H9 (cell line): Measurements from ENCODE around the gene TMEM132C. TPM values are rescaled to one million over a fixed set of nuclear protein-coding genes. Genes with fewer than 3 reads are reported as not detected.

Experiments
- DNase-seq: peaks from one replicate; pipeline ENCODE4 v3.0.0-alpha.2; 2017
- H2AFZ ChIP-seq: one replicate; pipeline ENCODE4 v1.6.1; 2013; ENCODE audit warnings: mild to moderate bottlenecking, low read length, control low read depth, moderate library complexity
- H2AK5ac ChIP-seq: 2 replicates; pipeline ENCODE4 v1.6.1; 2013; ENCODE audit warnings: low read length, control low read depth, mixed read lengths; ENCODE audit not compliant: insufficient read length
- H2BK120ac ChIP-seq: one replicate; pipeline ENCODE4 v1.6.1; 2013; ENCODE audit warnings: low read depth, mild to moderate bottlenecking, low read length, control low read depth, inconsistent platforms; ENCODE audit not compliant: poor library complexity, severe bottlenecking
- H2BK12ac ChIP-seq: 2 replicates; pipeline ENCODE4 v1.6.1; 2013; ENCODE audit warnings: low read length, control low read depth, mixed read lengths, low read depth; ENCODE audit not compliant: insufficient read length
- H2BK15ac ChIP-seq: 2 replicates; pipeline ENCODE4 v1.6.1; 2013; ENCODE audit warnings: low read depth, low read length, control low read depth
- H2BK20ac ChIP-seq: one replicate; pipeline ENCODE4 v1.6.1; 2013; ENCODE audit warnings: low read depth, mild to moderate bottlenecking, low read length, control low read depth, inconsistent platforms; ENCODE audit not compliant: poor library complexity, severe bottlenecking
- H2BK5ac ChIP-seq: 2 replicates; pipeline ENCODE4 v1.6.1; 2013; ENCODE audit warnings: low read length, control low read depth, mixed read lengths; ENCODE audit not compliant: insufficient read length
- H3K14ac ChIP-seq: 2 replicates; pipeline ENCODE4 v1.6.1; 2013; ENCODE audit warnings: low read length, control low read depth; ENCODE audit not compliant: insufficient read depth
- H3K18ac ChIP-seq: 2 replicates; pipeline ENCODE4 v1.6.1; 2013; ENCODE audit warnings: low read depth, mild to moderate bottlenecking, mixed read lengths, low read length, control low read depth; ENCODE audit not compliant: insufficient read length
- H3K23ac ChIP-seq: 2 replicates; pipeline ENCODE4 v1.6.1; 2013; ENCODE audit warnings: low read length, control low read depth, mixed read lengths, low read depth; ENCODE audit not compliant: insufficient read length
- H3K23me2 ChIP-seq: 2 replicates; pipeline ENCODE4 v1.6.1; 2013; ENCODE audit warnings: low read depth, mild to moderate bottlenecking, mixed read lengths, low read length, control low read depth; ENCODE audit not compliant: insufficient read length, poor library complexity, severe bottlenecking
- H3K27ac ChIP-seq: 2 replicates; pipeline ENCODE4 v1.5.1; 2013; ENCODE audit warnings: low read length, control low read depth, mixed read lengths, low read depth; ENCODE audit not compliant: insufficient read length
- H3K27me3 ChIP-seq: 2 replicates; pipeline ENCODE4 v1.6.1; 2013; ENCODE audit warnings: low read length, control low read depth, inconsistent platforms; ENCODE audit not compliant: insufficient read depth
- H3K4ac ChIP-seq: 2 replicates; pipeline ENCODE4 v1.6.1; 2013; ENCODE audit warnings: low read depth, mild to moderate bottlenecking, control low read depth, inconsistent platforms, low read length, moderate library complexity
- H3K4me1 ChIP-seq: 2 replicates; pipeline ENCODE4 v1.6.1; 2013; ENCODE audit warnings: low read length, control low read depth, inconsistent platforms; ENCODE audit not compliant: insufficient read depth
- H3K4me2 ChIP-seq: 2 replicates; pipeline ENCODE4 v1.6.1; 2013; ENCODE audit warnings: low read length, control low read depth, mixed read lengths; ENCODE audit not compliant: insufficient read length, insufficient read depth
- H3K56ac ChIP-seq: 2 replicates; pipeline ENCODE4 v1.6.1; 2013; ENCODE audit warnings: low read depth, mild to moderate bottlenecking, mixed read lengths, low read length, control low read depth; ENCODE audit not compliant: insufficient read length
- H3K79me1 ChIP-seq: 2 replicates; pipeline ENCODE4 v1.6.1; 2013; ENCODE audit warnings: low read depth, mild to moderate bottlenecking, moderate library complexity, low read length, control low read depth, inconsistent platforms; ENCODE audit not compliant: insufficient read depth, poor library complexity, severe bottlenecking
- H3K79me2 ChIP-seq: 2 replicates; pipeline ENCODE4 v1.6.1; 2013; ENCODE audit warnings: low read length, control low read depth, inconsistent platforms; ENCODE audit not compliant: insufficient read depth
- H3K9ac ChIP-seq: 2 replicates; pipeline ENCODE4 v1.6.1; 2013; ENCODE audit warnings: low read length, control low read depth, mixed read lengths; ENCODE audit not compliant: insufficient read length; ENCODE audit errors: extremely low read depth
- H3K9me3 ChIP-seq: one replicate; pipeline ENCODE4 v1.6.1; 2013; ENCODE audit warnings: low read depth, low read length, inconsistent platforms; ENCODE audit not compliant: control insufficient read depth
- H3T11ph ChIP-seq: one replicate; pipeline ENCODE4 v1.6.1; 2013; ENCODE audit warnings: mild to moderate bottlenecking, low read length, control low read depth, inconsistent platforms
- H4K20me1 ChIP-seq: one replicate; pipeline ENCODE4 v1.6.1; 2013; ENCODE audit not compliant: control insufficient read depth, insufficient read length, insufficient read depth
- H4K5ac ChIP-seq: 2 replicates; pipeline ENCODE4 v1.6.1; 2013; ENCODE audit warnings: low read depth, mild to moderate bottlenecking, mixed read lengths, low read length, control low read depth; ENCODE audit not compliant: insufficient read length
- H4K8ac ChIP-seq: replicated peaks from 2 replicates; pipeline ENCODE4 v1.6.1; 2013; ENCODE audit warnings: low read length, control low read depth, mixed read lengths, low read depth; ENCODE audit not compliant: insufficient read length
- H4K91ac ChIP-seq: 2 replicates; pipeline ENCODE4 v1.6.1; 2013; ENCODE audit warnings: low read depth, mild to moderate bottlenecking, moderate library complexity, mixed read lengths, low read length, control low read depth; ENCODE audit not compliant: insufficient read length
- H3K27ac Mint-ChIP-seq, 3 experiments: 2 replicates in 2 of 3; 3 replicates in 1 of 3; pipeline ENCODE4 v1.8.0; 2020 to 2021; ENCODE audit warnings: mixed read lengths in 3 of 3, mild to moderate bottlenecking in 1 of 3, moderate library complexity in 1 of 3
- H3K27me3 Mint-ChIP-seq: 2 replicates; pipeline ENCODE4 v1.8.0; 2021; ENCODE audit warnings: low read depth, mild to moderate bottlenecking, moderate library complexity, mixed read lengths
- H3K36me3 Mint-ChIP-seq, 3 experiments: 2 replicates in 2 of 3; 3 replicates in 1 of 3; pipeline ENCODE4 v1.8.0; 2020 to 2021; ENCODE audit warnings: low read depth in 3 of 3, mixed read lengths in 3 of 3; ENCODE audit not compliant: insufficient read depth in 1 of 3
- H3K4me1 Mint-ChIP-seq, 2 experiments: 2 replicates each; pipeline ENCODE4 v1.8.0; 2020; ENCODE audit warnings: mixed read lengths in 2 of 2
- H3K4me3 Mint-ChIP-seq, 2 experiments: 2 replicates in 1 of 2; 3 replicates in 1 of 2; pipeline ENCODE4 v1.8.0; 2020 to 2021; ENCODE audit warnings: mild to moderate bottlenecking in 2 of 2, mixed read lengths in 2 of 2, moderate library complexity in 1 of 2
- H3K9me3 Mint-ChIP-seq, 2 experiments: 2 replicates in 1 of 2; 3 replicates in 1 of 2; pipeline ENCODE4 v1.8.0; 2020; ENCODE audit warnings: mild to moderate bottlenecking in 2 of 2, mixed read lengths in 2 of 2, moderate library complexity in 1 of 2
- CTCF ChIP-seq: fragments of 200-600 bp; sonication (generic); conservative IDR thresholded peaks from 3 replicates; pipeline ENCODE4 v1.8.0; 2021; ENCODE audit warnings: antibody characterized with exemption, mild to moderate bottlenecking
- WGBS: extraction: QIAGEN DNeasy Blood & Tissue Kit; methylation state at CpG from one replicate; pipeline ENCODE4 v1.1.7; 2013; ENCODE audit warnings: missing lambda C conversion rate, low lambda C conversion rate, mixed read lengths; ENCODE audit not compliant: insufficient read length; ENCODE audit errors: extremely low coverage; 5-methylcytosine and 5-hydroxymethylcytosine counted together
- total RNA-seq: library from RNA; stranded (reverse); gene quantifications from 2 replicates; pipeline ENCODE4 v1.2.1, GENCODE V29; 2021

Gene TMEM132C
- total RNA-seq, 1 experiment from 2014 or later = 0.22 TPM

GRCh38 chr12:128745772-128746689, 479.1 kb downstream of the TMEM132C start:
- Histone ChIP-seq H3K4ac (no peak overlapping the region), H4K91ac (no peak overlapping the region), H3T11ph (no peak overlapping the region), H3K9me3 (no peaks in the 10 kb centered on the region), H3K18ac (no peak overlapping the region), H3K23ac (no peak overlapping the region), H3K14ac (no peak overlapping the region), H2AFZ (no peak overlapping the region), H3K4me1 (no peaks in the 10 kb centered on the region), H2AK5ac (no peak overlapping the region), H4K8ac (no peak overlapping the region), H3K9ac (no peak overlapping the region), H2BK120ac (no peak overlapping the region), H3K79me2 (no peaks in the 10 kb centered on the region), H3K27ac (no peak overlapping the region), H3K56ac (no peak overlapping the region), H2BK20ac (no peak overlapping the region), H4K5ac (no peak overlapping the region), H3K23me2 (no peaks in the 10 kb centered on the region), H2BK12ac (no peak overlapping the region), H2BK5ac (no peak overlapping the region), H3K27me3 (no peaks in the 10 kb centered on the region; the same call in 1 of the 2 replicates), H4K20me1 (no peaks in the 10 kb centered on the region), H3K79me1 (no peaks in the 10 kb centered on the region), H3K4me2 (no peak overlapping the region), H2BK15ac (no peak overlapping the region)
- no peak for TF ChIP-seq CTCF
- no peaks in the 10 kb centered on the region for H3K9me3 Mint-ChIP-seq
- peaks cover 4% of the 10 kb centered on the region in 2 experiments; a peak in 3 of 4 replicates for H3K4me1 Mint-ChIP-seq
- no peaks in the 10 kb centered on the region for H3K36me3 Mint-ChIP-seq
- peaks cover 11% of the 10 kb centered on the region for H3K27me3 Mint-ChIP-seq
- no peak overlapping the region for H3K27ac Mint-ChIP-seq
- DNase-seq = no peak
- WGBS = no CpG with 5 or more reads among the region's 11 CpGs
- H3K4me3 Mint-ChIP-seq = no peak overlapping the region
